Mammary epithelial cell (primary cell): Measurements from ENCODE around the gene CD59.

ENCODE experiments used
- CTCF ChIP-seq, 2 donors: IDR thresholded peaks in 1 of 2; conservative IDR thresholded peaks in 1 of 2; 2 replicates each; pipeline ENCODE4 v1.5.1; 2011 to 2012; ENCODE audit warnings: inconsistent platforms in 2 of 2, low read length in 2 of 2, mild to moderate bottlenecking in 2 of 2, control low read depth in 1 of 2, low read depth in 1 of 2; ENCODE audit not compliant: insufficient read depth in 1 of 2; ENCODE audit errors: extremely low read depth in 1 of 2
- EZH2 ChIP-seq: IDR thresholded peaks from 2 replicates; pipeline ENCODE4 v1.6.1; 2012; ENCODE audit warnings: low read length, inconsistent platforms, borderline replicate concordance

GRCh38 chr11:33736148-33736812 is at the start of gene CD59:
- TF ChIP-seq CTCF (conservative IDR thresholded peaks at IDR 0.05 in 1 of 2, IDR thresholded peaks at IDR 0.05 in 1 of 2; ENCODE audit: extremely low read depth in 1 of 2, insufficient read depth in 1 of 2, low read depth in 1 of 2, low read length in 2 of 2) (no peak), EZH2 (no peak)
